Stimulated activated CD4-positive, alpha-beta T cell treated with anti-CD3 and anti-CD28 coated beads, TNF-alpha, amount 100 ng/mL, for 4 hours (primary cell): Measurements from ENCODE around the gene CBR3.

Experiments
- DNase-seq, 3 experiments: peaks; one replicate each; pipeline ENCODE4 v3.0.0-alpha.2; 2020; ENCODE audit warnings: low read depth in 3 of 3

The CBR3 gene

DNA sequence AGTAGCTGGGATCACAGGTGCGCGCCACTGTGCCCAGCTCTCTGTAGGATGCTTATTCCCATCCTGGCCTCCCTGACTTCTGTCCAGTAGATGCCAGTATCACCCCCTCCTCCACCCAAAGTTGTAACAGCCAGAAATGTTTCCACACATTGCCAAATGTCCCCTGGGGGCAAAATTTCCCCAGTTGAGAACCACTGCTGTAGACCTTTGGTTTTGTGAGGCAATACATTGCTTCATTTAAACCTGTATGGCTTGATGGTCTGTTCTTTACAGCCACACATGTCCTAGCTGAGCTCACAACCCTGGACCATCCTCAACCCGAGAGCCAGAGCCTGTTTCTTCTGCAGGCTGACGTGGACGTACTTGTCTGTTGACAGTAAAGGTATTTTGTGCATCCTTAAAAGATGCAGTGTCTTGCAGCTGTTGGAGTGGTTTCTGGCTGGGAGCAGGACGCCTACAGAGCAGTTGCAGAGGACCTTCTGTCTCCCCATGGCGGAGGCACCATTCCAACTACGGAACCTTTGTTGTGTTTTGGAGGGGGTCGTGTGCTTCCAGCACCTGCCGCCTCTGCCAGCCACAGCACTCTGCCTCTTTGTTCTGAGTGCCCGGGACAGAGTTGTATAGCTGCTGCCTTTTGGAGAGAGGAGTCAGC, 48.4 kb downstream of the CBR3 start:
- DNase-seq, result no peak

DNA sequence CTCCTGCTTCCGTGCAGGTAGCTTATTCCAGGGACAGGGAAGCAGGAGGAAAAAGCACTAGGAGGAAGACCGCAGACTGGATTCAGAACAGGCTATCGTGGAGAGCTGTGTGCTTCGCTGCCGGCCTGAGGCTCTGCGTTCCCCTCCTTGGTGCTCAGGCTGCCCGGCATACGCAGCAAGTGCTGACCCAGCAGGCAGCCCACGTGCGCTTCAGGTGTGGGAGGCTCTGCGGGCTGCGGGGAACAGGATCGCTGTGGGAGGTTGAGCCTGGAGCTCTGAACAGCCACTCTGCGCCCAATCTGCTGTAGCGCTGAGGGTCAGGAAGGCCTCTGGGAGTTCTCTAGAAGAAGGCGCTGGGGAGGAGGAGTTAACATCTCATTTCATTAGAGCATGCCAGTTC, 49.7 kb downstream of the CBR3 start:
- no peak for DNase-seq

DNA sequence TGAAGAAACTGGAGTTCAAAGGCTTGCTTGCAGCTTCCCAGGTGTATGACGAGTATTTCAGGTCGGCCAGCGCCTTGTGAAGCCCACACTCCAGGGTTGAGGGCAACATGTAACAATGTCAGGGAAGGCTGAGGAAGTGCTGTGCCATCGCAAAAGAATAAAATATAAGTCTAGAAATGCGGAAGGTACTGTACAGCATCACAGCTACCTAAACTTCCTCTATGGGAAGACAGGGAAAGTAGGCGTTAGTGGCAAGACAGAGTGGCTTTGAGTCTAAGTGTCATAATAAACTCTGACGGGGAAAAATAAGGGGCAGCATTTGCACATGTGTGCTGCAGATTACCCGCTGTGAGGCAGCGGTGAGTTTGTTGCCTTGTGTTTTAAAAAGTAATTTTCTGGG, 50.6 kb downstream of the CBR3 start:
- no peak for DNase-seq

DNA sequence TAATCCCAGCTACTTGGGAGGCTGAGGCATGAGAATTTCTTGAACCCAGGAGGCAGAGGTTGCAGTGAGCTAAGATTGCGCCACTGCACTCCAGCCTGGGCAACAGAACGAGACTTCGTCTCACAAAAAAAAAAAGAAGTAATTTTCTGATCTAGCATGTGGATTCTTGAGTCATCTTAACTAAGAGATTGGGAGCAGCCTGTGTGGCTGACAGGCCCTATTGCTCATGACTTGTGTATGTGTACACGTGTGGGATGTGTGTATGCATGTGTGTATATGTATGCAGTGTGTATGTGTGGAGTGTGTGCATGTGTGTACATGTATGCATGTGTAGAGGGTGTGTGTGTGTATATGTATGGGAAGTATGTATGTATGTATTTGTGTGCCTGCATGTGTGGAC, 51.2 kb downstream of the CBR3 start:
- DNase-seq, result no peak

DNA sequence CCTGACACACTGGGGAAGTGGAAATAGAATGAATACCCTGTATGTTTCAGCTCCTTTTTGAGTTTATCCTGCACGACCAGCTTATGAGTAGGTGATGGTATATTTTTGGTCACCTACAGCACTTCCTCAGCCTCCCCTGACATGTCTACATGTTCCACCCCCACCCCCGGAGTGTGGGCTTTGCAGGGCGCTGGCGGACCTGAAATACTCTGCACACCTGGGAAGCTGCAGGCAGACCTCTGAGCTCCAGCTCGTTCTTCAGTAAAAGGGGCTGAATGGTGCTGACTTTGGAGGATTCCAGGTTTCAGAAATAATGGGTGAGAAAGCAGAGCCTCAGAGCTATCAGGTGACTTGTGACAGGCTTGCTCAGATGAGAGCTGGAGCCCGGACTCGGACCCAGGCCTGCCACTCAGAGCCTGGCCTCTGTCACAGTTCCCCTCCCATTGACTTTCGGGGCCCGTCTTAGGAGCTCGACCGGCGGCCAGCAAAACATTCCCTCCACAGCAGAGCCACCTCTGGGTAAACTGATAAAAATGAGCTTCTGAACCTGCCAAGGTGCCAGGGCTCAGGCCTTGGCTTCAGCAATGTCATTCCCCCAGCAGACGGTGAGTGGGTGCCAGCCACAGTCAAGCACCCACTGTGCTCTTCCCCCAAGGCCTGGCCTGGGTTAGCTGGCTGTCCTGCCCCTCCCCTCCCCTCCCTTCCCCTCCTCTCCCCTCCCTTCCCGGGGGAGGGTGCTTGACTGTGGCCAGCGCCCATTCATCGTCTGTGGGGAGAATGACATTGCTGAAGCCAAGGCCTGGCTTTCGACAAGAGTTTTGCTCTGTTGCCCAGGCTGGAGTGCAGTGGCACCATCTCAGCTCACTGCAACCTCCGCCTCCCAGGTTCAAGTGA, 51.9 kb downstream of the CBR3 start:
- no peak for DNase-seq

DNA sequence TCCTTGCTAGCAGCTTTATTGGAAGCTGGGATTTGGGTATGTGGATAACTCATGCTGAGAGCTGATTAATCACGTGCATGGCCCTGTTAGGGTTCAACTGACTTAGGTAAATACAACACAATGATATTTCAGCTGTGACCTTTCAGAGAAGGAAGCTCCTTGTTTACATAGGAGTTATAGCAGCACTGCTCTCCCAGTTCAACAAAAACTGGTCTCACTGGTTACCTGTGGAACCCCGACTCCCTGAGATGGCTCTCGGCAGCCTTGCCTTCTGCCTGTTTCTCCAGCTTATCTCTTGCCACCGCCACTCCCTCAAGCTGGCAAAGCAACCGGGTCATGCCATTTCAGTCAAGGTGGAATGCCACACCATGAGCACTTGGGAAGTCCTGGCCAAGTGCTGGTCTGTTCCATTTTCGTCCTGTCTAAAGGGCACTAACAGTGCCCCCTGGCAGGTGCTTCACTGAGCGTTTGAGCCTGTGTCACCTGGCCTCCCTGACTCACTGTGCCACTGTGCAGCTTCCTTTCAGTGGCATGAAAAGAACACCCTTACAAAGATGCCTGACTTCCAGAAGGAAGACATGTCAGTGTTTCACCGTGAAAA, 53.3 kb downstream of the CBR3 start:
- no peak for DNase-seq

DNA sequence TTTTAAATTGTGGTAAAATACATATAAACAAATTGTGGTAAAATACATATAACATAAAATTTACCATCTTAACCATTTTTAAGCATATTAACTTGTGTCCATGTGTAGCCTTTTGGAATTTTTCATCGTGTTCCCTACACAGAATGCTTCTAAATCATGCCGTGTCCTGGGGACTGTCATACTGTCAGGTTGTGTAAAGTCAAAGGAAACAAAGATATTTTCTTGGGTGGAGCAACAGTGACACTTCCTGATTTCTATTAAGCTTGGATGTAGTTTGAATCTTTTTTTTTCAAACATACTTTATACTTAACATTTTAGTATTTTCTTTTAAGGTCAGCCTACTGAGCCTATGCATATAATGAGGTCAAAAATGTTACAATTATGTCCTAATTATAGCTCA, 54.1 kb downstream of the CBR3 start:
- no peak for DNase-seq

DNA sequence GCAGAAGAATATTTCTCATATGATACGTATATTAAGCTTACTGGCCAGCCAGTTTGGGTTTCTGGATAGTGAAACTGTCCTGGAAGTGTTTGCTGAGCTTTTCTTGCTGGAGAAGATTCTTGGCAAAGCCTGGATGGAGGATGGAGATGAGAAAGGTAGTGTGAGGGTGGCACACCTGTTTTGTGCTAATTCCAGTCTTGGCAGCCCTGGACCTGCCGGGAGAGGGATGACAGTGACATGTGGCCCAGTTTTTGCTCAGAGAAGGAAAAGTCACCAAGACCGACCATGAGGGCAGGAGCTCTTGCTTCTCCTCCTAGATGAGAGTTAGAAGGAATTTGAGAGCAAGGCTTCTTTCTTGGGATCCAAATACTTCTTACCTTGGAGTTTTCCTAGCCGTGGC, 55.9 kb downstream of the CBR3 start:
- DNase-seq, result no peak

DNA sequence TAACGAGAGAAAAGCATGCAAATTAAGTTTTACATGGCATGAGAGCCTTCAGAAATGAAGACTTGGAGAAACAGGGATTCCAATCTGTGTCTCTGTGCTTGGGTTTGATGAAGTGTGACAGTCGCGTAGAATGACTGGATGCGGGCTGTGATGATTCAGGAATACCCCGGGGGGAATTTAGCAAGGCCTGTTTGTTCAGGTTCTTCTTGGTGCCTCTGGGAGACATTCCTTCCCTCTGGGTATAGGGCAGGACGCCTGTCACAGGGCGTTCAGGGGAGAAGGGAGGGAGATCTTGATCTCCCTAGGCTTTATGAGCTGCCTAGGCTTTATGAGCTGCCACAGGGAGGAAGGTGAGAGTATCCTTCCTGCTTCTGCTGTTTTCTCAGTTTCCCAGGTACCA, 58.3 kb downstream of the CBR3 start:
- no peak for DNase-seq

DNA sequence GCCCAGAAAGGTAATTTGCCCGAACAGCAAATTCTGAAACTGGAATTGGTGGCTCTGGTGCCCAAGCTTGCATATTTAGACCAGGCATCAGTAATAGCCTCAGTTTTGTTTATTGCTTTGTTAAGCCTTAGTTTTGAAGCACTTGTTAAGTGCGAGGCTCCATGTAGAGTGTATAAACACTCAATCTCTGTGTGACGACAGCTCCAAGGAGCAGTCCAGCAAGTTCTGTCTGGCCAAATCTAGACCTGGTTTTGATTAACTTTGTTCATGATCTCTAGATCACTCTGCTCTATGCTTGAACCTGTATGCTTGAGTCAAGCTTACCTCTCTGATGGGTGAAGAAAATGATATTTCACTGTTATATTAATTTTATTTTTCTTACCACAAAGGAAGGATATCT, 59.1 kb downstream of the CBR3 start:
- no peak for DNase-seq

DNA sequence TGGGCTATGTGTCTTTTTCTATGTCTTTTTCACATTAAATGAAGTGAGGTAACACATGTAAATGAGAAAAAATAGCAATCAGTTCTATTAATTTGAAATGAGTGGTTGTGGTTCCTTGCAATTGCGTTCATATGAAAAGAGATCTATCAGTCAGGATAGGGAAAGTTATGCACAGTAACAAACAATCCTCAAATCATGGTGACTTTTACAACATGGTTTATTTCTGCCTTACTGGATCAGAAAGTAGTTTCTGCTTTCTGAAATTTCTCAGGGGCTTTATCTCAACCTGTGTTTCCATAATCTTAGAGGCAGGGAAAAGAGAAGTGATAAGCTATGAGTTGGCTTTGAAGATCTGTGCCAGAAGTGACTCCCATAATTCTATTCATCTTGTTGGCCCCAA, 60.7 kb downstream of the CBR3 start:
- no peak for DNase-seq
